H1 (cell line): ENCODE results near the gene ADSS2. TPM values are rescaled to one million over a fixed set of nuclear protein-coding genes. Genes with fewer than 3 reads are reported as not detected.

ENCODE experiments used
- CTCF ChIA-PET: fragments of 300-600 bp; sonication (Branson Sonifier 250); formaldehyde crosslinking; loops from one replicate; lab custom pipeline; 2021; ENCODE audit not compliant: partially characterized antibody; lab: Charles Lee
- POLR2A ChIA-PET: fragments of 300-600 bp; sonication (Branson Sonifier 250); formaldehyde crosslinking; loops from one replicate; lab custom pipeline; 2021; ENCODE audit warnings: inconsistent platforms; ENCODE audit not compliant: partially characterized antibody; lab: Charles Lee
- DNase-seq, 2 experiments: peaks; one replicate each; pipeline versions ENCODE4 v3.0.0 to v3.0.0-alpha.2; 2010 to 2022; ENCODE audit warnings: low spot score in 2 of 2, low read depth in 1 of 2, mixed read lengths in 1 of 2
- FAIRE-seq: peaks from 2 replicates; lab custom pipeline; 2011; peaks lifted over from hg19 to GRCh38; lab: Jason Lieb, UNC
- H2AFZ ChIP-seq: 2 replicates; pipeline ENCODE4 v1.8.1; 2012; ENCODE audit warnings: low read length, inconsistent platforms
- H2AK5ac ChIP-seq: 2 replicates; pipeline ENCODE4 v1.6.1; 2013; ENCODE audit warnings: low read depth, low read length
- H2BK120ac ChIP-seq: replicated peaks from 2 replicates; pipeline ENCODE3; 2013; ENCODE audit warnings: low read depth, low read length, inconsistent platforms
- H2BK12ac ChIP-seq: 2 replicates; pipeline ENCODE4 v1.6.1; 2013; ENCODE audit warnings: low read depth, low read length
- H2BK15ac ChIP-seq: 2 replicates; pipeline ENCODE4 v1.6.1; 2013; ENCODE audit warnings: low read length
- H2BK20ac ChIP-seq: 2 replicates; pipeline ENCODE4 v1.6.1; 2013; ENCODE audit warnings: low read length
- H2BK5ac ChIP-seq: 2 replicates; pipeline ENCODE4 v1.6.1; 2013; ENCODE audit warnings: low read depth, low read length
- H3K14ac ChIP-seq: 2 replicates; pipeline ENCODE4 v1.6.1; 2013; ENCODE audit warnings: inconsistent platforms; ENCODE audit not compliant: insufficient read length
- H3K18ac ChIP-seq: 2 replicates; pipeline ENCODE4 v1.6.1; 2013; ENCODE audit warnings: low read length; ENCODE audit errors: extremely low read depth
- H3K23ac ChIP-seq: 2 replicates; pipeline ENCODE4 v1.6.1; 2013; ENCODE audit warnings: inconsistent platforms; ENCODE audit not compliant: insufficient read length
- H3K23me2 ChIP-seq: 2 replicates; pipeline ENCODE4 v1.6.1; 2013; ENCODE audit warnings: low read depth, low read length
- H3K27ac ChIP-seq: 2 replicates; pipeline ENCODE4 v1.6.1; 2011; ENCODE audit warnings: low read depth, low read length, inconsistent platforms
- H3K27me3 ChIP-seq, 4 experiments: replicated peaks in 1 of 4; 1 replicate in 1 of 4; 2 replicates in 3 of 4; pipeline versions ENCODE4 v1.6.1 to v1.8.1; 2011 to 2013; ENCODE audit warnings: low read length in 3 of 4, mild to moderate bottlenecking in 3 of 4, inconsistent platforms in 2 of 4, mixed read lengths in 2 of 4, moderate library complexity in 1 of 4; ENCODE audit not compliant: control insufficient read depth in 3 of 4, insufficient read depth in 3 of 4; ENCODE audit errors: extremely low read depth in 1 of 4
- H3K36me3 ChIP-seq, 4 experiments: 2 replicates each; pipeline versions ENCODE4 v1.6.1 to v1.8.1; 2011 to 2013; ENCODE audit warnings: mild to moderate bottlenecking in 4 of 4, low read length in 3 of 4, moderate library complexity in 2 of 4, control low read depth in 1 of 4, inconsistent platforms in 1 of 4; ENCODE audit not compliant: insufficient read depth in 4 of 4, control insufficient read depth in 2 of 4
- H3K4ac ChIP-seq: replicated peaks from 2 replicates; pipeline ENCODE3; 2013; ENCODE audit warnings: low read length, low read depth, mixed read lengths, inconsistent platforms; ENCODE audit not compliant: insufficient read length
- H3K4me1 ChIP-seq, 4 experiments: replicated peaks in 1 of 4; 1 replicate in 1 of 4; 2 replicates in 3 of 4; pipeline versions ENCODE4 v1.6.1 to v1.8.1; 2011 to 2013; ENCODE audit warnings: low read length in 3 of 4, inconsistent platforms in 2 of 4, mixed read lengths in 1 of 4; ENCODE audit not compliant: insufficient read depth in 4 of 4, control insufficient read depth in 3 of 4
- H3K4me2 ChIP-seq, 2 experiments: 2 replicates each; pipeline versions ENCODE4 v1.6.1 to v1.8.1; 2011 to 2013; ENCODE audit warnings: low read depth in 2 of 2, low read length in 2 of 2, control low read depth in 1 of 2, inconsistent platforms in 1 of 2, mild to moderate bottlenecking in 1 of 2; ENCODE audit not compliant: insufficient read depth in 1 of 2
- H3K4me3 ChIP-seq, 4 experiments: fragments of 200-600, 300-600 bp in 1 of 4; sonication (generic), shearing (Covaris generic), sonication (Bioruptor Twin) in 1 of 4; 2 replicates each; pipeline versions ENCODE4 v1.5.1 to v1.8.1; 2011 to 2016; ENCODE audit warnings: low read length in 4 of 4, low read depth in 3 of 4, control low read depth in 2 of 4, inconsistent platforms in 2 of 4, mild to moderate bottlenecking in 2 of 4, mixed read lengths in 1 of 4, moderate library complexity in 1 of 4; ENCODE audit not compliant: insufficient read depth in 2 of 4; ENCODE audit errors: extremely low read depth in 1 of 4
- H3K56ac ChIP-seq: replicated peaks from 2 replicates; pipeline ENCODE3; 2013; ENCODE audit warnings: low read depth, mild to moderate bottlenecking, mixed read lengths, low read length, inconsistent platforms; ENCODE audit not compliant: insufficient read length
- H3K79me1 ChIP-seq: 2 replicates; pipeline ENCODE4 v1.6.1; 2013; ENCODE audit warnings: low read depth, low read length, control low read depth
- H3K79me2 ChIP-seq, 2 experiments: 2 replicates each; pipeline versions ENCODE4 v1.6.1 to v1.8.1; 2012 to 2013; ENCODE audit warnings: low read length in 2 of 2, mild to moderate bottlenecking in 2 of 2, inconsistent platforms in 1 of 2; ENCODE audit not compliant: insufficient read depth in 2 of 2, control insufficient read depth in 1 of 2
- H3K9ac ChIP-seq, 4 experiments: replicated peaks in 1 of 4; 1 replicate in 1 of 4; 2 replicates in 3 of 4; pipeline versions ENCODE4 v1.6.1 to v1.8.1; 2011 to 2013; ENCODE audit warnings: low read depth in 3 of 4, low read length in 3 of 4, control low read depth in 2 of 4, mild to moderate bottlenecking in 2 of 4, moderate library complexity in 2 of 4, inconsistent platforms in 1 of 4; ENCODE audit errors: extremely low read depth in 1 of 4
- H3K9me3 ChIP-seq, 2 experiments: 2 replicates each; pipeline versions ENCODE4 v1.6.1 to v1.8.1; 2012 to 2013; ENCODE audit warnings: mild to moderate bottlenecking in 2 of 2, moderate library complexity in 2 of 2, control low read depth in 1 of 2, inconsistent platforms in 1 of 2, low read depth in 1 of 2, low read length in 1 of 2, mixed read lengths in 1 of 2; ENCODE audit not compliant: insufficient read depth in 2 of 2
- H4K20me1 ChIP-seq, 2 experiments: replicated peaks in 1 of 2; 2 replicates each; pipeline versions ENCODE3 to v1.8.1; 2011 to 2013; ENCODE audit warnings: inconsistent platforms in 2 of 2, low read length in 2 of 2, mild to moderate bottlenecking in 1 of 2; ENCODE audit not compliant: insufficient read depth in 2 of 2, control insufficient read depth in 1 of 2
- H4K5ac ChIP-seq: 2 replicates; pipeline ENCODE4 v1.6.1; 2013; ENCODE audit warnings: low read length, low read depth, mixed read lengths, inconsistent platforms; ENCODE audit not compliant: insufficient read length
- H4K8ac ChIP-seq: 2 replicates; pipeline ENCODE4 v1.8.0; 2013; ENCODE audit warnings: mild to moderate bottlenecking, moderate library complexity, low read length, inconsistent platforms; ENCODE audit not compliant: insufficient read depth; ENCODE audit errors: extremely low read depth
- H4K91ac ChIP-seq: replicated peaks from 2 replicates; pipeline ENCODE3; 2013; ENCODE audit warnings: low read length, mixed read lengths, inconsistent platforms; ENCODE audit not compliant: insufficient read length
- CREB1 ChIP-seq: IDR thresholded peaks from 2 replicates; pipeline ENCODE4 v1.6.1; 2012; ENCODE audit warnings: inconsistent platforms
- CTBP2 ChIP-seq: IDR thresholded peaks from 2 replicates; pipeline ENCODE4 v1.7.0; 2011; ENCODE audit warnings: borderline replicate concordance, mild to moderate bottlenecking, moderate library complexity, mixed read lengths, low read length; ENCODE audit not compliant: insufficient read depth, insufficient read length
- WGBS, 2 experiments: shearing (Covaris generic) in 1 of 2; methylation state at CpG; one replicate each; pipeline versions ENCODE4 v1.1.6 to v1.1.7; 2013 to 2015; ENCODE audit warnings: low lambda C conversion rate in 2 of 2, mixed read lengths in 2 of 2, inconsistent platforms in 1 of 2, low coverage in 1 of 2, missing lambda C conversion rate in 1 of 2; ENCODE audit not compliant: insufficient replicate concordance in 2 of 2, insufficient coverage in 1 of 2, insufficient read length in 1 of 2; ENCODE audit errors: extremely low coverage in 1 of 2, missing lambda C conversion rate in 1 of 2; 5-methylcytosine and 5-hydroxymethylcytosine counted together
- polyA plus RNA-seq, 7 experiments: library from polyadenylated mRNA; depleted of rRNA in 3 of 7; stranded (reverse) in 5 of 7; unstranded in 2 of 7; fragments of >200 nt in 5 of 7; fragments of 200-250 nt in 2 of 7; gene quantifications; 1 replicate in 5 of 7; 2 replicates in 1 of 7; 4 replicates in 1 of 7; pipeline versions ENCODE4 v1.2.1 to v1.2.3, GENCODE V29; 2011 to 2013; ENCODE audit warnings: missing spikeins in 2 of 7, mixed read lengths in 2 of 7
- total RNA-seq: library from RNA; stranded (reverse); fragmentation: NEBNext Ultra II Directional; extraction: Animal tissue kit (Norgen Biotek cat#: 25700); gene quantifications from 2 replicates; pipeline ENCODE4 v1.2.1, GENCODE V29; 2021

Gene ADSS2
- total and polyA plus RNA-seq, 2 of the 8 experiments (the other 6 are each of a cell fraction or from before 2014, with no cell fraction given), result 29.8 to 108 TPM

- H3K79me2 ChIP-seq, result no peaks in the 10 kb centered on the region
- no peak for TF ChIP-seq CTBP2
- no peak for TF ChIP-seq CREB1
- TF ChIP-seq, all 59 proteins: peak for 0
- no peaks in the 10 kb centered on the region for H3K4me1 ChIP-seq
- ChIA-PET CTCF (interaction anchor here (0.8 kb wide), 1 partner anchor 11 kb away, joined by 4 read pairs; no protein-coding TSS in a partner anchor), POLR2A (no interaction called here)
- no peak overlapping the region for H4K5ac ChIP-seq
- no peak overlapping the region for H4K8ac ChIP-seq
- H2BK20ac ChIP-seq, result no peak overlapping the region
- H3K4me2 ChIP-seq, result no peak overlapping the region
- no peaks in the 10 kb centered on the region for H3K79me1 ChIP-seq
- no peak overlapping the region for H2BK12ac ChIP-seq
- no peak for DNase-seq
- no peak overlapping the region for H2BK5ac ChIP-seq
- H3K9ac ChIP-seq, result no peak overlapping the region
- H2BK120ac ChIP-seq, result no peak overlapping the region
- H3K27me3 ChIP-seq, result no peaks in the 10 kb centered on the region
- H4K91ac ChIP-seq, result no peak overlapping the region
- H3K18ac ChIP-seq, result no peak overlapping the region
- no peak overlapping the region for H3K27ac ChIP-seq
- no peaks in the 10 kb centered on the region for H4K20me1 ChIP-seq
- no peak overlapping the region for H3K4me3 ChIP-seq
- no peaks in the 10 kb centered on the region for H3K36me3 ChIP-seq
- no peak for FAIRE-seq
- 86% methylated on average over 6 of the region's 6 CpGs; no CpG with 5 or more reads in 1 of the 2 experiments for WGBS, 2 experiments
- H3K23ac ChIP-seq, result no peak overlapping the region
- no peak overlapping the region for H3K14ac ChIP-seq
- H3K9me3 ChIP-seq, result no peaks in the 10 kb centered on the region
- H2AK5ac ChIP-seq, result no peak overlapping the region
- H2BK15ac ChIP-seq, result no peak overlapping the region
- no peaks in the 10 kb centered on the region for H3K23me2 ChIP-seq
- H3K4ac ChIP-seq, result no peak overlapping the region
- no peak overlapping the region for H3K56ac ChIP-seq
- H2AFZ ChIP-seq, result no peak overlapping the region
These were observed 21.4 kb upstream of the ADSS2 start for GRCh38 chr1:244473059-244473605.
